Osteoblast (primary cell): ENCODE measurements around the gene AKAP13. TPM values are rescaled to one million over a fixed set of nuclear protein-coding genes. Genes with fewer than 3 reads are reported as not detected.

Experiments
- DNase-seq: peaks from one replicate; pipeline ENCODE4 v3.0.0; 2011; ENCODE audit warnings: low spot score, mixed read lengths; ENCODE audit not compliant: insufficient read length; ENCODE audit errors: missing footprints
- H2AFZ ChIP-seq: 2 replicates; pipeline ENCODE4 v1.6.0; 2011; ENCODE audit warnings: mild to moderate bottlenecking, low read length
- H3K27ac ChIP-seq: 2 replicates; pipeline ENCODE4 v1.5.1; 2011; ENCODE audit warnings: mild to moderate bottlenecking, low read depth, low read length, moderate library complexity
- H3K27me3 ChIP-seq: 2 replicates; pipeline ENCODE4 v1.6.0; 2012; ENCODE audit warnings: mild to moderate bottlenecking, control low read depth, inconsistent platforms, low read length, moderate library complexity; ENCODE audit not compliant: insufficient read depth
- H3K36me3 ChIP-seq: 2 replicates; pipeline ENCODE4 v1.5.1; 2011; ENCODE audit warnings: mild to moderate bottlenecking, low read length, control low read depth, moderate library complexity; ENCODE audit not compliant: insufficient read depth
- H3K4me1 ChIP-seq: 2 replicates; pipeline ENCODE4 v1.5.1; 2011; ENCODE audit warnings: mild to moderate bottlenecking, low read length, control low read depth, moderate library complexity; ENCODE audit not compliant: insufficient read depth
- H3K4me2 ChIP-seq: 2 replicates; pipeline ENCODE4 v1.6.0; 2011; ENCODE audit warnings: mild to moderate bottlenecking, low read length; ENCODE audit not compliant: insufficient read depth
- H3K4me3 ChIP-seq: fragments of 200-600 bp; sonication (generic); 3 replicates; pipeline ENCODE4 v1.5.1; 2012; ENCODE audit warnings: mild to moderate bottlenecking, low read length, inconsistent platforms; ENCODE audit not compliant: insufficient read depth
- H3K79me2 ChIP-seq: 2 replicates; pipeline ENCODE4 v1.6.0; 2012; ENCODE audit warnings: mild to moderate bottlenecking, low read length, control low read depth, inconsistent platforms; ENCODE audit not compliant: insufficient read depth
- H3K9me3 ChIP-seq: 2 replicates; pipeline ENCODE4 v1.5.1; 2011; ENCODE audit warnings: low read depth, low read length, control low read depth
- H4K20me1 ChIP-seq: 2 replicates; pipeline ENCODE4 v1.6.0; 2012; ENCODE audit warnings: mild to moderate bottlenecking, low read length, control low read depth; ENCODE audit not compliant: insufficient read depth
- total RNA-seq: library from RNA; depleted of rRNA; stranded (reverse); fragments of >200 nt; gene quantifications from 2 replicates; pipeline ENCODE4 v1.2.3, GENCODE V29; 2012
- TF ChIP-seq, protein P1 (sequence below): IDR thresholded peaks from 2 replicates; pipeline ENCODE4 v1.5.1; 2011; ENCODE audit warnings: mild to moderate bottlenecking, low read depth, low read length, moderate library complexity; ENCODE audit errors: extremely low read depth

Gene AKAP13
- total RNA-seq, 1 donor, result 77.1 TPM

DNA sequence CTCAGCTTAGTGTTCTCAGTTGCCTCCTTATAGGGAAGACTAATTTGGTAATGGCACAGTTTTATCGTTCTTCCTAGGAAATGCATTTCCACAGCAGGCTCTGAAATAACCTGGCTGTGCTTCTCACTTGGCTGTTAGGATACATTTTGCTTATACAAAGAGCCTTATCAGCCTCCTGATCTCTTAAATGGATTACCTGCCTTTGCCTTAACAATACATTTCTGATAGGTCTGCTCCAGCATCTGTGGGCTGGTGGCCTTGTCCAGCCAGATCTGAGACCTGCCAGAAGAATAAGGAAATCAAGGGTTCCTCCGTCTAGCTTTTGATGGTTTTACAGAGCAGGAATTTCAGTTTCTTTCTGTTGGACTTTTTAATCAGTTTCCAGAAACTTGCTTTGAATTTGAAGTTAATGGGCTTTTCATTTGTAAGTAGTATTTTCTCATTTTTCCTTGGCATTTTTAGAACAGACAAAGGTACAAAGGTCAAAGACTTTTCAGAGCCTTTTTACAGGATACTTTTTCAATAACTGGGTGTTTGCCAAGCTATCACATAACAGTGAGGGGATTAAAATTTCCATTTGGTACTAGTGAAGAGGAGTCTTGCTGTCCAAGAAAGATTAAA, 116.3 kb downstream of the AKAP13 start:
- Histone ChIP-seq H3K36me3 (no peaks in the 10 kb centered on the region), H2AFZ (no peak overlapping the region), H3K27me3 (no peaks in the 10 kb centered on the region), H3K9me3 (no peaks in the 10 kb centered on the region), H3K4me2 (no peak overlapping the region), H3K27ac (no peak overlapping the region), H3K4me3 (no peak overlapping the region), H3K79me2 (peaks cover 79% of the 10 kb centered on the region), H4K20me1 (peaks cover 32% of the 10 kb centered on the region), H3K4me1 (peaks cover 11% of the 10 kb centered on the region)
- DNase-seq, result no peak
- TF ChIP-seq, protein P1, sequence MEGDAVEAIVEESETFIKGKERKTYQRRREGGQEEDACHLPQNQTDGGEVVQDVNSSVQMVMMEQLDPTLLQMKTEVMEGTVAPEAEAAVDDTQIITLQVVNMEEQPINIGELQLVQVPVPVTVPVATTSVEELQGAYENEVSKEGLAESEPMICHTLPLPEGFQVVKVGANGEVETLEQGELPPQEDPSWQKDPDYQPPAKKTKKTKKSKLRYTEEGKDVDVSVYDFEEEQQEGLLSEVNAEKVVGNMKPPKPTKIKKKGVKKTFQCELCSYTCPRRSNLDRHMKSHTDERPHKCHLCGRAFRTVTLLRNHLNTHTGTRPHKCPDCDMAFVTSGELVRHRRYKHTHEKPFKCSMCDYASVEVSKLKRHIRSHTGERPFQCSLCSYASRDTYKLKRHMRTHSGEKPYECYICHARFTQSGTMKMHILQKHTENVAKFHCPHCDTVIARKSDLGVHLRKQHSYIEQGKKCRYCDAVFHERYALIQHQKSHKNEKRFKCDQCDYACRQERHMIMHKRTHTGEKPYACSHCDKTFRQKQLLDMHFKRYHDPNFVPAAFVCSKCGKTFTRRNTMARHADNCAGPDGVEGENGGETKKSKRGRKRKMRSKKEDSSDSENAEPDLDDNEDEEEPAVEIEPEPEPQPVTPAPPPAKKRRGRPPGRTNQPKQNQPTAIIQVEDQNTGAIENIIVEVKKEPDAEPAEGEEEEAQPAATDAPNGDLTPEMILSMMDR, result no peak

DNA sequence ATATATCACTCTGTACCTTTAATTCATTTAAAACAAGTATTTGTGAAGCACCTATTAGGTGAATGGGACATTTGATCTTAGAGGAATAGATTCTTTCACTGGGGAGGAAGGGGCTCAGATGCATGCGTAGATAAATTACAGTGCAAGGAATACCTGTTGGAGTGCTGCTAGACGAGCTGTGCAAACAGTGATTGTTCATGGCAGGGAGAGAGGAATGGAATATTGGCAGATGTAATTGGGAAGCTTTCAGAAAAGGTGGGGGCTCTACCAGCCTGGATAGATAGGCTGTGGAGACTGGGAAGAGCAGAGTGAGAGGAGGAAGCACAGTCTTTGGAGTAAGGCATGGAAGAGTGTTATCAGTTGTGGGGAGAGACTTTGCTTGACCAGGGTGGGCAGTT, 116.8 kb downstream of the AKAP13 start:
- H3K79me2 ChIP-seq, result peaks cover 79% of the 10 kb centered on the region
- no peak overlapping the region for H3K27ac ChIP-seq
- peaks cover 11% of the 10 kb centered on the region for H3K4me1 ChIP-seq

DNA sequence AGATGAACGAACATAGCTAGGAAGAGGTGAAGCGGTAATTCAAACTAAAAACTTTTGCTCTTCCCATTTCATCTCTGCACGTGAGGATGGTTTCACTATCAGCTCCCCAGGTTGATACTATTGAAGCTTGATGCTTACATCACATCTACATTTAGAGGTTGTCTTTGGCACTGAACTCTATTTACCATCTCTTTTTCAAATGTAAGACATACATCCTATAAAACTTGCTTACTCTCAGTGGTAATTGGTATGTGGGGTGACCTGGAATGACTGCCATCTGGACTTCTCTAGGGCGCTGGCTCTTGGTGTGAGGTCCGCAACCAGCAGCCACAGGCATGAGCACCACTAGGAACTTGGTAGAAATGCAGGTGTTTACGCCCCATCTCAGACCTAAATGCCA, 118.1 kb downstream of the AKAP13 start:
- no peaks in the 10 kb centered on the region for H3K27me3 ChIP-seq
- H3K27ac ChIP-seq, result no peak overlapping the region
- H4K20me1 ChIP-seq, result peaks cover 40% of the 10 kb centered on the region
- peaks cover 11% of the 10 kb centered on the region for H3K4me1 ChIP-seq
- no peak overlapping the region for H3K4me3 ChIP-seq
- TF ChIP-seq, protein P1, result no peak
- H2AFZ ChIP-seq, result no peak overlapping the region
- DNase-seq, result no peak
- peaks cover 82% of the 10 kb centered on the region for H3K79me2 ChIP-seq
- no peaks in the 10 kb centered on the region for H3K9me3 ChIP-seq
- H3K36me3 ChIP-seq, result no peaks in the 10 kb centered on the region
- H3K4me2 ChIP-seq, result no peak overlapping the region

More for the DNA sequence above, 116.8 kb downstream of the AKAP13 start:
- TF ChIP-seq, protein P1, result no peak
- no peak overlapping the region for H2AFZ ChIP-seq
- no peak overlapping the region for H3K4me3 ChIP-seq
- H3K4me2 ChIP-seq, result no peak overlapping the region
- no peaks in the 10 kb centered on the region for H3K9me3 ChIP-seq
- H3K27me3 ChIP-seq, result no peaks in the 10 kb centered on the region
- peaks cover 37% of the 10 kb centered on the region for H4K20me1 ChIP-seq
- no peak for DNase-seq
- no peaks in the 10 kb centered on the region for H3K36me3 ChIP-seq

DNA sequence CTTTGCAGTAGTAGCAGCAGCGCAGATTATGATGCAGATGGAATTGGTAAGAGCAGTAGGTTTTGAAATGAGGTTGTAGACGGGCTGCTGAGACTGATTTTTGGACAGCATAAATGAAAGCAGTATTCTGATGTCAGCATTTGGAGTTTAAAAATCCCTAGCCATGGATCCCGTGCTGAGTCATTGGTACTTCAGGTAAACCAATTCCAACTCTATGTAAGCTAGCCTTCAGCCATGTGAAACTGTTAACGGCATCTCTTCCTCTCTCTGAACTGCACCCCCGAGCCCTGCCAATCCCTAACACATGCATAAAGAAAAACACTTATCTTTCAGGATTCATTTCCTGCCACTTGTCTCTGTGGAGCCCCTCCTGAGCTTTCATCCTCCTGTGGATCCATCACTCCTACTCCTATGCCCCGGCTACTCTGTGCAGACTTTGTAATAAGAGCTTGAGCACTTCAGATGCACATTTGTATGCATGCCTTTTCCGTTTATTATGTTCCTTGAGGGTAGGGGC, 119.0 kb downstream of the AKAP13 start:
- TF ChIP-seq, protein P1, result no peak
- DNase-seq, result no peak
- no peaks in the 10 kb centered on the region for H3K9me3 ChIP-seq
- H3K36me3 ChIP-seq, result no peaks in the 10 kb centered on the region
- H3K27me3 ChIP-seq, result no peaks in the 10 kb centered on the region
- peaks cover 84% of the 10 kb centered on the region for H3K79me2 ChIP-seq
- no peak overlapping the region for H3K4me2 ChIP-seq
- peaks cover 4% of the 10 kb centered on the region for H3K4me1 ChIP-seq
- no peak overlapping the region for H3K4me3 ChIP-seq
- H2AFZ ChIP-seq, result no peak overlapping the region
- H3K27ac ChIP-seq, result no peak overlapping the region
- H4K20me1 ChIP-seq, result peaks cover 40% of the 10 kb centered on the region
